GM12873 (cell line): Measurements from ENCODE around the gene TIPARP.

ENCODE experiments used
- CTCF ChIP-seq: IDR thresholded peaks from 2 replicates; pipeline ENCODE4 v1.5.1; 2012; ENCODE audit warnings: low read depth, mild to moderate bottlenecking, moderate library complexity, low read length, control low read depth; ENCODE audit not compliant: insufficient read depth; ENCODE audit errors: missing control alignments

Gene TIPARP

GRCh38 chr3:156649681-156650080 is 24.7 kb upstream of the TIPARP start:
- no peak for TF ChIP-seq CTCF

- TF ChIP-seq CTCF, result no peak
Measured at GRCh38 chr3:156654834-156655233, 19.6 kb upstream of the TIPARP start.

DNA sequence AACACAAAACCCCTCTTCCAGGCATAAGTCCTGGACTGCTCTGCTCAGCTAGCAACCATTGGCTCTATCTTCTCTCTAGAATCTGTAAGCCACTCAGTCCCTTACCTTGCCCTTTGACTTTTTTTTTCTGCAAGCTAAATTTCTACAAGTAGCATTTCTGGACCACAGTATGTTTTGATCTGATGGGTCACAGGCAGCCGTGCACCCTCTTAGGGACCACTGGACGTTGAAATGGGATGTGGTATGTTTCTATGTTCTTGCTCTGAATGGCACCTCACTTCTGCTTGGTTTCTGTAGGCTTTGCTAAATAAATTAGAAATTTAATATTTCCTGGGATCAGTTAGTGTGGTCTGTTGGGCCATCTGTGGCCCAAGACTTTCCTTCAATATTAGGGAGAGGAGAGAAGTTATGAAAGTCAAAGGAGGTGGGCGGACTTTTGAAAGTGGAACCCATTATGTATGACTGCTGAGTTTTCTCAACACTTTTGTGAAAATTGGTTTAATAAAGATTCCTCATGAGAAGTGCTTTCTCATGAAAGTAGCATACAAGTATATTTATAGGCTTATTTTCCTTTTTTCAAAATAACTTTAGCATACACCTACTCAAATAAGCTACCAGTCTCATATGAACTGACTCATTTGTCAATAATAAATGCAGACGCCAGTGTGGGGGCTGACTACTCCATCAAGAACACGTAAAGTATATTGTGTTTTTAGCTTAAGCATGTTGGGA is 18.4 kb upstream of the TIPARP start:
- no peak for TF ChIP-seq CTCF

- no peak for TF ChIP-seq CTCF
Measured at GRCh38 chr3:156657440-156657839, 16.9 kb upstream of the TIPARP start.

DNA sequence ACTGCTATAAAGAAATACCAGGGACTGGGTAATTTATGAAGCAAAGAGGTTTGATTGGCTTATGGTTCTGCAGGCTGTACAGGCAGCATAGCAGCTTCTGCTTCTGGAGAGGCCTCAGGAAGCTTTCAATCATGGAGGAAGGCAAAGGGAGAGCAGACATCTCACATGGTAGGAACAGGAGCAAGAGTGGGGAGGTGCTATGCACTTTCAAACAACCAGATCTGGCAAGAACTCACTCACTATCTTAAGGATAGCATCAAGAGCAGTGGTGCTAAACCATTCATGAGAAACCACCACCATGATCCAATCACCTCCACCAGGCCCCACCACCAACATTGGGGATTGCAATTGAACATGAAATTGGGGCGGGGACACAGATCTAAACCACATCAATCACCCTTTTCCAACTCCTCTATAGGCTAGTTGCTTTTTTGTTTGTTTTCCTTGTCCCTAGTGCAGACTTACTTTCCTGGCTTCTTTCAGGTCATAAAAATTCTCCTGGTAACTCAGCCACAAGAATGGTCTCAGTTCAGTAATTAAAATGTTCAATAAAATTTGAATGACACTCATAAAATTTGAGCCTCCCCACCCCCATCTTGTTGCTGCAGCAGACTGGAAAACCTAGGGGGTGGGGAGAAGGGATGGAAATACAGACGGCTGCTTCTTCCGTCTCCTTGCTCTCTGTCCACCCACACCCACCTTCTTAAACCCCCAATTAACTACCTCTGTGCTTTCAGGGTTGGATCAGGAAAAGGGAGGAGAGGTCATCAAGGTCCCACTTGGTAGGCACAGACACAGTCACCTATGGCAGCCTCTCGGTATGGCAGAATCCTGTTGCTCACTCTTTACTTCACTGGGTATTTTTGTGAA is 16.3 kb upstream of the TIPARP start:
- no peak for TF ChIP-seq CTCF

DNA sequence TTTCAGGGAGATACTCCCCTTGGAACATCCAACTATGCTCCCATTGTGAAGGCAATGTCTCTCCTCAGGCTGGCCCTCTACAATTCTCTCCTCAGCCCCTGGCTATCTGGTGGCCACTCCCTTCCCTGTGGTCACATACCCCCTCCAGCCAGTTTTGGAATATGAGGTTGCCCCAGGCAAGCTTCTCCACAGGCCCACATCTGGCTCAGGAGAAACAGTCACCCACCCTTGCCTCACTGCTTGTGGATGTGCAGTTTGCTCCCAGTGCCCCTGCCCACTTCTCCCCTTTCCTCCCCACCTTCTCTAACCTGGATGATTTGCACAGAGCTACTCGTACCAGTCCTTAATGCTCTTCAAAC is 15.7 kb upstream of the TIPARP start:
- no peak for TF ChIP-seq CTCF

DNA sequence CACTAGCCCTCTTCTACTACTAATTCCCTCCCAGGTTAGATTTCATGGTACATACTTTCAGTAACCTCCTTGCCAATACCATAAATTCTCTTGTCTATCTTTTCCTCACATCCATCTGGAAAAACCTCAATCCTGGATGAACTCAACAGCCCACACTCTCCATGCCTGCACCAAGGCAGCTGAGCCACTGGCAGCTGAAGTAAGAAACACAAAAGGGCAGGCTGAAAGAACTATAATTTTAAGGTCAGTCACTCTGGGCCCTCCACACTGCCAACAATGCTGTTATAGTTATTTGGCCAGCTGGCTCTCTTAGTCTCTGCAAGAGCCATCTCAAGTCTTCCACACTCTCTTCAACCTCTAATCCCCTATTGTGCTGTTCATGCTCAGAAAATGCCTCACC is 15.1 kb upstream of the TIPARP start:
- TF ChIP-seq CTCF, result no peak
